HuH-7.5 (cell line): ENCODE measurements around the gene PNCK.
"Not testable (repeated sequence)": the region's sequence is repeated elsewhere in the genome, so short reads cannot be mapped to it uniquely, and the experiment has no call there.

Experiments
- DNase-seq: peaks from one replicate; pipeline ENCODE4 v3.0.0; 2011; ENCODE audit warnings: low spot score

PNCK gene

DNA sequence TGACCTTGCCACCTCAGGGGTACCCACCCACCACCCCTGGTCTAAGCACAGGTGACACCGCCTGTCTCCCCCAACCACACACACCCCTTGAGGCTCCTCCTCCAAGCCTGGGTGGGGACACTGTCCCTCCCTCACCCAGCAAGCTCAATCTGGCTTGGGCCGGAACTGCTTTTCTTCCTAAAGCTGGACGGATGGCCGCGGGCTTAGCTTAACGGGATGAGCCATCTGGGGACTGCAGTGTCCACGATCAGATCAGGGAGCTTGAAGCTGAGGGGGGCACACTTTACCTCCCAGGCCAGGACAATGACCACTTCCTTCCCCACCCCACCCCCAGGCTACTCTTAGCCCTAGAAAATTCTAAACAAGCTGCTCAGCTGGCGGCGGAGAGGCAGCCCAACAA lies 13.1 kb upstream of the PNCK start:
- no peak for DNase-seq

DNA sequence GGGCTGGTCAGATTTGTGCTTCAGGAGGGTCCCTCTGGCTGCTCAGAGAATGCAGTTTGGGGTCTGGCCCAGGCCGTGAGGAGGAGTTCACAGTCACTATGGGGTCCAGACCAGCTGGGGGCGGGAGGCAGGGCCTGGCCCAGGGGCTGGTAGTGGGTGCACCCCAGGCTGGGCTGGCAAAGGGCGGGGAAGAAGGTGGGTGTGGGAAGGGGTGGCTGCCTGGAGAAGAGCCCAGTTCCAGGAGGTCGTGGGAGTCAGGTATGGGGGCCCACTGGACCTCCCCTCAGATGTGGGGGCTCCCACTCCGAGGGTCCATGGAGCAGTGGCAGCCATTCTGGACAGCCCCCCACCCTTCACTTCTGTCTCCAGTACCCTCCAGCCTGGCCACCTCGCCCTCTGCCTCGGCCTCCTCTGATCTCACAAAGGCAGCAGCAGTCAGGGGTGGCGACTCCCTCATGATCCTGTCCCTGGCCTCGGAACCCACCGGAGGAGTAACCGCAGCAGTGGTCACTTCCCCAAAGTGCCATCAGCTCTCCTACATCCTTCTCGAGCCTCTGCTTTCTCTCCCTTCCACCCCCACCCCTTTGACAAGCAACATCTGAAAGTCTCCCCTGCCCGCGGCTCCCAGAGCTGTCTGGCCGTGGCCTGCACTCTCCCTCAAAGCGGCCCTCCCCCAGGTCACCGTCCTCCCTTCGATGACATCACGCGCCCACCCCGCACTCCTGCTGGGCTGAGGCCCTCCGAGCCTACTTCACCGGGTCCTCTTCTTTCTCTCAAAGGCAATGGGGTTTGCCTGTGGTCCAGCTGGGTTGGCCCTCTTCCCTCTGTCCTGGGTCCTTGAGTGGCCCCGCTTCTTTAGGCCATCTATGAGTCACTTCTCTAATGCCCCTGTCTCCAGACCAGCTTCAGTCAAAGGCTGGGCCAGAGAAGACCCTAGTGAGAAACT lies 12.4 kb upstream of the PNCK start:
- DNase-seq: no peak

DNA sequence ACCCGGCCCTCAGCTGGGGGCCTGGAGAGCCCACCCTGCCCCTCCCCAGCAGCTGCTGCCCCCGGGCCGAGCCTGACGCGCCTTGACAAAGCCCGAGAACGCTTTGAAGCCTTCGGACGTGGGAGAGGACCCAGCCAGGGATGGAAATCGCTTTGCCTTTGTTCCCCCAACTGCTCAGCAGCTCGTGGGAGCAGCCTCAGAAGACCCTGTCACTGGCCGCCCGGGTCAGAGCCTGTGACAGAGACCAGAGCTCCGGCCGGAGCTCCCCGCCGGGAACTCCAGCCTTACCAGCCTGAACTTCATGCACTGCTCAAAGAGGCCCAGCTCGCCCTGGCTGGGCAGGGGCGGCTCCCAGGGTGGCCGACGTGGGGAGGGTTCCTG lies 11.5 kb upstream of the PNCK start:
- no peak for DNase-seq

DNA sequence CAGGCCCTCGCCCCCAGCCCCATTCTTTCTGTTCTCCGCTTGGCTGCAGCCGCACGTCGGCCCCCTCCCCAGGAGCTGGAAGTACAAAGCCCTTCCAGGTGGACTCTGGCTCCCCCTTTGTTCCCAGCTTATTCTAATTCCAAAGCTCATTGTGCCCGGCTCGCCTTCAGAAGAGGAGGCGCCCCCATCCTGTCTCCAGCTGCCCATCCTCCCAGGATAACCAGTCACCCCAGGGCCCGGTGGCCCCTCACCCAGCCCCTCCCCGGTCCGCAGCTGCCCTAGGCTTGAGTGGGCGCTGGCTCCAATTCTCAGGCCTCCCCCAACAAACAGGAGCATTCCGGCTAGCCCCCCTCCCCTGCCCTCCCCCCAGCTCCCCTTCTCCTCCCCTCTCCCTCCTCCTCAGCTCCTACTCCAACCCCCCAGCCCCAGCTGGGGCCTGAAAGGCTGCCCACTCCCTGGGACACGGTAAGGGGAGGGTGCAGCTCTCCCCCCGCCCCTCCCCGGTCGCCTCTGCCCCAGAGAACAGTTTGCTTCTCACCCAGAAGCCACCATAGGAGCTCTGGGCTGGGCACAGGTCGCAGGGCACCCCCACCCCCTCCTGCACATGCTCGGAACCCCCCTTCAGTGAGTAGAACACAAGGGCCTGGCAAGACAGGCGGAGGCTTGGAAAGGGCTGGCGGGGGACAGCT lies 11.0 kb upstream of the PNCK start:
- no peak for DNase-seq

- not testable (repeated sequence) for DNase-seq
Measured at GRCh38 chrX:153683486-153683885, 9.9 kb upstream of the PNCK start.

DNA sequence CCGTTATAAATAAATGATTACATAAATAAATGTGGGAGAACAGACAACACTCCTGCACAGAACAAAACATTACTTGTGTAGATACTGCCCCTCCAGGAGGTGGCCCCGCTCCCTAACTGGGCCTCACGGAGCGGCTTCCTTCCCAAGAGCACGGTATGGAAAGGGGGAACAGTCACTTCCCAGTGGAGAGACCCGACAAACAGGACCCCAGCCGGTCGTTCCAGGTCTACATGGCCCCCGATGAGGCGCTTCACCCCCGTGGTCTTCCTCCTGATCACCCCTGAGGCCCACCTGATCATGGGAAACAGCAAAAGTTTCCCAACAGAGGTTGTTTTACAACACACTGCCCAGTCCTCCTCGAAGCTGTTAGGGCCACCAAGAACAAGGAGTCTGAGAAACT lies 7.6 kb upstream of the PNCK start:
- DNase-seq: no peak

GRCh38 chrX:153674219-153674851 lies 722 bp upstream of the PNCK start:
- no peak for DNase-seq

DNA sequence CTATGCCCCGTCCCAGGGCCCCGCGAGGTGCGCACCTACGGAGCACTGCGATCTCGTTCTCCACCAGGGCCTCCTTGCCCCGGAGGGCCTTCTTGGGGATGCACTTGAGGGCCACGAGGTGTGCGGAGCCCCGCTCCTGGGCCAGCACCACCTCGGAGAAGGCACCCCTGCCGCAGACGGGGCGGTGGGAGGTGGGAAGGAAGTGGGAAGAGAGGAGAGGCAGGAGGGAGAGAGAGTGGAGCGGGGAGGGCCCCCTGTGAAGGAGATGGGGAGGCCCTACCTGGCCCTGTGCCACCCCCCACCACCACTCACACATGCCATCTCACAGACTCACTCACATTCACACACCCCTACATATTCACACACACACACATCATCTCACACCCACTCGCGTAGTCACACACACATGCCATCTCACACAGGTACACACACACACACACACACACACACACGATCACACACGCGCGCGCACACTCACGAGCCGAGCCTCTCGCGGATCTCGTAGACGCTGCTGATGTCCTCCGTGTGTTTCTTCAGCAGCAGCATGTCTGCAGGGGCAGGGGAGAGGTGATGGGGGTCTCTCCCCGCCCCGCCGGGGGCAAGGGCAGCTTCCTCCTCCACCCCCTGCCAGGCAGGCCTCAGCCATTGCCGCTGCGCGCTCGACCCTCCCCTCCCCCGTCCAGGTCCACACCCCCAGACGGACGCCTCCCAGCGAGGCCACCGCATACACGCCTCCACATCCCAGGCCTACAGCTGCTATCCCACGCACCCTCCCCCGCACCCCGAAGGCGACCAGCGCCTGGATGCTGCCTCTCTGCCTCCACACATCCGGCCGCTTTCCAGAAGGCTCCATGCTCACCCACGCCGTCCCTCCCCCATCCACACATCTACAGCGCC lies 834 bp downstream of the PNCK start:
- no peak for DNase-seq

DNA sequence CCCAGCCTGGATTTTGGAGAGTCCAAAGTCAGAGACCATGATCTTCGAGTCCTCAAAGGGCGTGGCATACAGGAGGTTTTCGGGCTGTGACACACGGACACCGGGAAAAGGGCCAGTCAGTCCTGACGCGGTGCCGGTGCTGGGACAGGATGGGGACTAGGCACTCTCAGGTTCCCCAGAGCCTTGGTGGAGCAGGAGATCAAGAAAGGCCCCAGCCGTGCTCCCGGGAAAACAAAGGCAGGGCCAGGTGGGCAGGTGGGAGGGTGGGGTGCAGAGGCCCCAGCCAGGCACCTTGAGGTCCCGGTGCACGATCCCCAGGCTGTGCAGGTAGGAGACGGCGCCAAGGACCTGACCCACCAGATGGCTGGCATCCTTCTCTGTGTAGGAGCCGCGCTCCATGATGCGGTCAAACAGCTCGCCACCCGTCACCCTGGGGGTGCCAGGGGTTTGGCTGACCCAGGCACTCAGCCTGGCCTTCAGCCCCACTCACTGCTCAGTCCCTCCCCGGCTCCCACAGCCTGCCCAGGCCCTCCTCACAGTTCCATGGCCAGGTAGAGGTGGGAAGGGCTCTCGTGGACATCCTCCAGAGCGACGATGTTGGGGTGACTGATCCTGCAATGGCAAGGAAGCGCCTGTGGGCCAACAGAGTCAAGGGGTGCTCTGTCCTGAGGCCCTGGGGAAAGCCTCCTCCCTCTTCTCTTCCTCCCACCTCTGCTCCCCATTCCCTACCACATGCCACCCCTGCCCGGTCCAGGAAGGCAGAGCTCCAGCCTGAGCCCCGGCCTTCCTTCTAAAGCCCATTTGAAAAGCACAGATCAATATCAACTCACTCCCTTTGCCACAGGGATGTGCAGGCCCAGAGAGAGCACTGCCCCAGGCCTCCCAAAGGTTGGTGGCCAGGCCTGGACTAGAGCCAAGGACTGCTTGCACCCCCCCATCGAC lies 1.8 kb downstream of the PNCK start:
- DNase-seq: no peak

DNA sequence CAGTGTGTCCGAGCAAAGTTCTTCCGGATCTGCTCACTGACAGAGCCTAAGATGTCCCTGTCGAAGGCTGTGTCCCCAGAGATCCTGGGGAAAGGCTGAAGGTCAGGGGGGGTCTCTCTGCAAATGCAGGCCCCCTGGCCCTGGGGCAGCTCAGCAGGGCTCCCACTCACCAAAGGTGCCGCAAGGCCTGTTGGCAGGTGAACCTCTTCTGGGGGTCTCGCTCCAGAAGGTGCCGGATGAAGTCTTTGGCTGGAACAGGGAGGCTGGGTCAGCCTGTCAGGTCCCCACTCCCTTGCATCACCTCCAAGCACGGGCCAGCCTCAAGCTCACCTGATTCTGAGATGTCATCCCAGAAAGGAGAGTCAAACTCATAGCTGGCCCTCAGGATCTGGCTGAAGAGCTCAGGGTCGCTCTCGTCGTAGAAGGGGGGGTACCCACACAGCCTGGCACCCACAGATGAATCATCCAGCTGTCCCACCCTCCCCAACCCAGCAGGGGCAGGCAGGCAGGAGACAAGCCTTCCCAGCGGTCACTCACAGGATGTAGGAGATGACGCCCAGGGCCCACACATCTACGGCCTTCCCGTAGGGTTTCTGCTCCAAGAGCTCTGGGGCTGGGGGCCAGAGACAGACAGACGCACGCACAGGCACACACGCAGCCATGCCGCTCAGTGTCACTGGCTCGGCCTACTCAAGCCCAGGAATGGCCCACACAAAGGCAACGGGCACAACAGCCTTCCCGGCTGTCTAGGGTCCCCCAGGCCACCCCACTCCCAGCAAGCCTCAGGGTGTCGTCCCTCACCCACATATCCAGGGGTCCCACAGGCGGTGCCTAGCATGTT lies 2.6 kb downstream of the PNCK start:
- no peak for DNase-seq

GRCh38 chrX:153669901-153670731 lies 3.5 kb downstream of the PNCK start:
- DNase-seq: no peak

- peak; percentile 67 for DNase-seq
Measured at GRCh38 chrX:153669174-153669890, 4.3 kb downstream of the PNCK start.

- no peak for DNase-seq
Measured at GRCh38 chrX:153668423-153669173, 5.0 kb downstream of the PNCK start.

DNA sequence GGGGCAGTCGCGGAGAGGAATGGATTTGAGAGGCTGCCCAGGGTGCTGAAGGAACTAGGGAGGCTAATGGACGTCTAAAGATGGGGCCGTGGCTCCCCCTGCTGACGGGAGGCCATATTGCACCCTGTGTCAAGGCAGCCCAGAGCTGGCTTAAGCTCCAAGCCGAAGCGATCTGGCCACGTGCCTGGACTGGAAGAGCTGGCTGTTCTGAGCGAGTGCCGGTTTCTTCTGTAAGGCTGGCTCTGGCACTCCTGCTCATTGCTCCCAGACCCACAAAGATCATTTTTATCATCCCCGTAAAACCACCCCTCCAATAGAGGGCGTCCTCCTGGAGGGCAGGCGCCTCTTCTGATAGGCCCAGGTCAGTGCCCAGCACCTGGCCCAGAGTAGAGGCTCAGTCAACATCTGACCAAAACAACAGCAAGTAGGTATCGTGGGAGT lies 5.6 kb downstream of the PNCK start:
- peak; percentile 75 for DNase-seq

GRCh38 chrX:153667281-153667955 lies 6.2 kb downstream of the PNCK start:
- no peak for DNase-seq

DNA sequence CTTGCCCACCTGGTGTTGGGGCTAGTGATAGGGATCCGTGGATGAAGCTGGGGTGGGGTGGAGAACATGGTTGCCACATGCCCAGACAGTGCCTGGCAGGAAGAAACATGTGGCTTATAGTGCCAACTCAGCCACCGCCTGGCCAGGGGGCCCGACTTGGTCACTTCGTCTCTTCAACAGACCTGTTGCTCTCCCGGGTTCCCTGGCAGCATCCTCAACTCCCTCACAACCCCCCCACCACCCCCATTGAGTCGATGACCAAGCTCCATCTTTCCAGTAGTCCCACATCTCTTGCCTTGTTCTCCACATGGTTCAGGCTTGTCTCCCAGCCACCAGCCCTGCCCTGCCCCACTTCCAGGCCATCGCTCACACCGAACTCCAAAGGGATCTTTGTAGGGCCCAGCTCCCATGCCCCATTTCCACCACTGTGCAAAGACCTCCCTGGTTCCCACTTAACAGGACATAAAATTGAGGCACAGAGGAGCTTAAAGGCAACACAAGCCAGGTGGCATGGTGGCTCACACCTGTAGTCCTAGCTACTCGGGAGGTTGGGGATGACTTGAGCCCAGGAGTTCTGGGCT lies 7.8 kb downstream of the PNCK start:
- no peak for DNase-seq
